ENCODE results near the gene LYRM4. TPM values are rescaled to one million over a fixed set of nuclear protein-coding genes. Genes with fewer than 3 reads are reported as not detected.

LYRM4 gene
- total and polyA plus RNA-seq, 2 experiments from 2014 or later, result 51.0 to 62.0 TPM

DNA sequence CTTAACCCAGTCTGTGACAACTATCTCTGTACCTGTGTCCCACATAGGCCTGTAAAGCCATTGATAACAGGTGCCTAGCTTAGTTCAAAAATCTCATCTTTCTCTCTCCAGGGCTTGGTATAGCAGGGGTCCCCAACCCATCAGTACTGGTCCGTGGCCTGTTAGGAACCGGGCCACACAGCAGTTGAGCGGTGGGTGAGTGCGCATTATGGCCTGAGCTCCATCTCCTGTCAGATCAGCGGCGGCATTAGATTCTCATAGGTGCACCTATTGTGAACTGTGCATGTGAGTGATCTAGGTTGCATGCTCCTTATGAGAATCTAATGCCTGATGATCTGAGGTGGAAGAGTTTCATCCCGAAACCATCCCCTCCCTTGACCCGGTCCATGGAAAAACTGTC, 3.4 kb downstream of the LYRM4 start:
- no peak overlapping the region for H3K4me3 ChIP-seq
- peaks cover 42% of the 10 kb centered on the region for H3K36me3 Mint-ChIP-seq (ENCODE audit: low read depth)
- no peak overlapping the region for H3K27ac Mint-ChIP-seq
- DNase-seq (ENCODE audit: low spot score), result no peak
- no peaks in the 10 kb centered on the region for H3K9me2 ChIP-seq (ENCODE audit: insufficient read depth)
- no peak for TF ChIP-seq ZNF114 (CRISPR knock-in tag; IDR thresholded peaks at IDR 0.05)
- TF ChIP-seq, protein P1, sequence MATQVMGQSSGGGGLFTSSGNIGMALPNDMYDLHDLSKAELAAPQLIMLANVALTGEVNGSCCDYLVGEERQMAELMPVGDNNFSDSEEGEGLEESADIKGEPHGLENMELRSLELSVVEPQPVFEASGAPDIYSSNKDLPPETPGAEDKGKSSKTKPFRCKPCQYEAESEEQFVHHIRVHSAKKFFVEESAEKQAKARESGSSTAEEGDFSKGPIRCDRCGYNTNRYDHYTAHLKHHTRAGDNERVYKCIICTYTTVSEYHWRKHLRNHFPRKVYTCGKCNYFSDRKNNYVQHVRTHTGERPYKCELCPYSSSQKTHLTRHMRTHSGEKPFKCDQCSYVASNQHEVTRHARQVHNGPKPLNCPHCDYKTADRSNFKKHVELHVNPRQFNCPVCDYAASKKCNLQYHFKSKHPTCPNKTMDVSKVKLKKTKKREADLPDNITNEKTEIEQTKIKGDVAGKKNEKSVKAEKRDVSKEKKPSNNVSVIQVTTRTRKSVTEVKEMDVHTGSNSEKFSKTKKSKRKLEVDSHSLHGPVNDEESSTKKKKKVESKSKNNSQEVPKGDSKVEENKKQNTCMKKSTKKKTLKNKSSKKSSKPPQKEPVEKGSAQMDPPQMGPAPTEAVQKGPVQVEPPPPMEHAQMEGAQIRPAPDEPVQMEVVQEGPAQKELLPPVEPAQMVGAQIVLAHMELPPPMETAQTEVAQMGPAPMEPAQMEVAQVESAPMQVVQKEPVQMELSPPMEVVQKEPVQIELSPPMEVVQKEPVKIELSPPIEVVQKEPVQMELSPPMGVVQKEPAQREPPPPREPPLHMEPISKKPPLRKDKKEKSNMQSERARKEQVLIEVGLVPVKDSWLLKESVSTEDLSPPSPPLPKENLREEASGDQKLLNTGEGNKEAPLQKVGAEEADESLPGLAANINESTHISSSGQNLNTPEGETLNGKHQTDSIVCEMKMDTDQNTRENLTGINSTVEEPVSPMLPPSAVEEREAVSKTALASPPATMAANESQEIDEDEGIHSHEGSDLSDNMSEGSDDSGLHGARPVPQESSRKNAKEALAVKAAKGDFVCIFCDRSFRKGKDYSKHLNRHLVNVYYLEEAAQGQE (IDR thresholded peaks at IDR 0.05; ENCODE audit: unreplicated experiment), result no peak
- TF ChIP-seq ZNF331 (CRISPR knock-in tag; IDR thresholded peaks at IDR 0.05; ENCODE audit: low read depth), result no peak
- no peak overlapping the region for H2AFZ ChIP-seq
- peaks cover 14% of the 10 kb centered on the region for H3K27me3 Mint-ChIP-seq (ENCODE audit: insufficient read depth, low read depth, poor library complexity)
- H3K4me3 Mint-ChIP-seq, result no peak overlapping the region
- no peak overlapping the region for H3K4me2 ChIP-seq
- peaks cover 4% of the 10 kb centered on the region; the same call in 1 of the 2 replicates for H3K36me3 ChIP-seq (ENCODE audit: insufficient read depth)
- no peaks in the 10 kb centered on the region for H3K27me3 ChIP-seq (ENCODE audit: insufficient read depth)
- ATAC-seq, result no peak
- peaks cover 76% of the 10 kb centered on the region for H3K79me2 ChIP-seq (replicated peaks; ENCODE audit: insufficient read depth)
- 0 out of 2 replicates have a peak, but pooled peaks cover 6% of the 10 kb centered on the region for H3F3A ChIP-seq (replicated peaks; ENCODE audit: low read depth)
- no peak overlapping the region for H3K27ac ChIP-seq (ENCODE audit: low read depth)
- H4K20me1 ChIP-seq (replicated peaks; ENCODE audit: insufficient read depth), result peaks cover 8% of the 10 kb centered on the region; the same call in 1 of the 2 replicates
- peaks cover 7% of the 10 kb centered on the region; the same call in 2 of the 3 replicates for H3K9me3 Mint-ChIP-seq
- H3K4me1 ChIP-seq (ENCODE audit: insufficient read depth), result peaks cover 10% of the 10 kb centered on the region
- peaks cover 8% of the 10 kb centered on the region for H3K4me1 Mint-ChIP-seq

DNA sequence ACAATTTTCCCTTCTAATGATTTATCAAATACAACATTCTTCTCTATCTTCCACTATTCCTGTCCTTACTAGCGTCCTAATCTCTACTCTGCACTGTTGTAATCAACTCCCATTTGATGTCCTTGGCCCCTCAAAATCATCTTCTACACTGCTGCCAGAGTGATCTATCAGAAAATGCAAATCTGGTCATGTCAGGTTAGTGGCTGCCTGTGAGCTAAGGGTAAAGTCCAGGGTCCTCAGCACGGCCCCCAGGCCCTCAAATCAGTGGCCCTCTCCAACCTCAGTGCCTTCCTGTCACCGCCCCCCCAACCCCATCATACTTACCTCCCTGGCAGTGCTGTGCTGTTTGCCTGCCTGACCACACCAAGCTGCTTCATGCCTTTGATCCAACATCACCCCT, 3.8 kb downstream of the LYRM4 start:
- Histone ChIP-seq H3K36me3 (ENCODE audit: insufficient read depth) (peaks cover 4% of the 10 kb centered on the region; the same call in 1 of the 2 replicates), H3K79me2 (replicated peaks; ENCODE audit: insufficient read depth) (peaks cover 76% of the 10 kb centered on the region), H3K9me2 (ENCODE audit: insufficient read depth) (no peaks in the 10 kb centered on the region), H3K4me1 (ENCODE audit: insufficient read depth) (peaks cover 10% of the 10 kb centered on the region), H3K4me3 (no peak overlapping the region), H4K20me1 (replicated peaks; ENCODE audit: insufficient read depth) (peaks cover 12% of the 10 kb centered on the region; the same call in 1 of the 2 replicates), H3K4me2 (no peak overlapping the region), H3F3A (replicated peaks; ENCODE audit: low read depth) (0 out of 2 replicates have a peak, but pooled peaks cover 6% of the 10 kb centered on the region), H2AFZ (no peak overlapping the region), H3K27me3 (ENCODE audit: insufficient read depth) (no peaks in the 10 kb centered on the region), H3K27ac (ENCODE audit: low read depth) (no peak overlapping the region)
- Mint-ChIP-seq H3K4me3 (no peak overlapping the region), H3K4me1 (peaks cover 8% of the 10 kb centered on the region), H3K27me3 (ENCODE audit: insufficient read depth, low read depth, poor library complexity) (peaks cover 14% of the 10 kb centered on the region), H3K27ac (no peak overlapping the region), H3K36me3 (ENCODE audit: low read depth) (peaks cover 45% of the 10 kb centered on the region), H3K9me3 (peaks cover 7% of the 10 kb centered on the region; the same call in 2 of the 3 replicates)
- DNase-seq (ENCODE audit: low spot score) (no peak), ATAC-seq (no peak)
- TF ChIP-seq, protein P1 (IDR thresholded peaks at IDR 0.05; ENCODE audit: unreplicated experiment), result no peak
- TF ChIP-seq EZH2phosphoT487 (IDR thresholded peaks at IDR 0.05; ENCODE audit: unreplicated experiment) (no peak), ZNF114 (CRISPR knock-in tag; IDR thresholded peaks at IDR 0.05) (no peak), STAT1 (IDR thresholded peaks at IDR 0.05; ENCODE audit: unreplicated experiment) (no peak), CREB1 (CRISPR knock-in tag; IDR thresholded peaks at IDR 0.05; ENCODE audit: low read depth) (no peak), JUNB (IDR thresholded peaks at IDR 0.05; ENCODE audit: unreplicated experiment) (no peak), NANOG (IDR thresholded peaks at IDR 0.05; ENCODE audit: borderline replicate concordance) (no peak)
